ENCODE results near the gene BBS9.

DNA sequence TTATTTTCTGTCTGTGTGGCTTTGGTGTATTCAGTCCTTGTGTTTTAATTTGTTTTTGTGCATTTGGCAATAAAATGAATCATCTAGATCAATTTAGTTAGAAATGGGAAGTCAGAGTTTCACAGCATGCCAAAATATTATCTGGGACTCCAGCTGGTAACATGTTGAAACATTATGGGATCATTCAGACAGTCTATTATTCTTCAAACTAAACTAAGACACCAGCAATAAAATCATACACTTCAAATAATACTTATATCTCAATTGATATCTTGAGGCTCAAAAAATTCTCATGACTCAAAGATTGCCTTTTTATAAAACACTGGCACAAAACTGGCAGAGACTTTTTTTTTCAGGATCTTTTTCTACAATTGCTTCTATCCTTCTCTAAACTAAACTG, 14.4 kb upstream of the BBS9 start:
- TF ChIP-seq, protein P1, sequence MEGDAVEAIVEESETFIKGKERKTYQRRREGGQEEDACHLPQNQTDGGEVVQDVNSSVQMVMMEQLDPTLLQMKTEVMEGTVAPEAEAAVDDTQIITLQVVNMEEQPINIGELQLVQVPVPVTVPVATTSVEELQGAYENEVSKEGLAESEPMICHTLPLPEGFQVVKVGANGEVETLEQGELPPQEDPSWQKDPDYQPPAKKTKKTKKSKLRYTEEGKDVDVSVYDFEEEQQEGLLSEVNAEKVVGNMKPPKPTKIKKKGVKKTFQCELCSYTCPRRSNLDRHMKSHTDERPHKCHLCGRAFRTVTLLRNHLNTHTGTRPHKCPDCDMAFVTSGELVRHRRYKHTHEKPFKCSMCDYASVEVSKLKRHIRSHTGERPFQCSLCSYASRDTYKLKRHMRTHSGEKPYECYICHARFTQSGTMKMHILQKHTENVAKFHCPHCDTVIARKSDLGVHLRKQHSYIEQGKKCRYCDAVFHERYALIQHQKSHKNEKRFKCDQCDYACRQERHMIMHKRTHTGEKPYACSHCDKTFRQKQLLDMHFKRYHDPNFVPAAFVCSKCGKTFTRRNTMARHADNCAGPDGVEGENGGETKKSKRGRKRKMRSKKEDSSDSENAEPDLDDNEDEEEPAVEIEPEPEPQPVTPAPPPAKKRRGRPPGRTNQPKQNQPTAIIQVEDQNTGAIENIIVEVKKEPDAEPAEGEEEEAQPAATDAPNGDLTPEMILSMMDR (IDR thresholded peaks at IDR 0.05) = no peak
- no peak for TF ChIP-seq POLR2A (IDR thresholded peaks at IDR 0.05)
